NCI-H2107 treated with DMSO at 0.1 percent for 48 hours (cell line): Measurements from ENCODE around the gene MERTK.

Experiments used
- DNase-seq: peaks from one replicate; lab custom pipeline; 2025; ENCODE audit not compliant: unreplicated experiment; lab: John Stamatoyannopoulos, UW

MERTK gene

GRCh38 chr2:111975819-111976218, 77.4 kb downstream of the MERTK start:
- DNase-seq, result no peak

- DNase-seq, result no peak
Observed at GRCh38 chr2:111977240-111977639, 78.8 kb downstream of the MERTK start.

- DNase-seq, result no peak
Observed at GRCh38 chr2:111978452-111979170, 80.2 kb downstream of the MERTK start.

GRCh38 chr2:111981666-111982065, 83.3 kb downstream of the MERTK start:
- no peak for DNase-seq

- DNase-seq, result no peak
Observed at GRCh38 chr2:111982822-111983221, 84.4 kb downstream of the MERTK start.

- DNase-seq, result no peak
Observed at GRCh38 chr2:111983478-111984212, 85.2 kb downstream of the MERTK start.

GRCh38 chr2:111984213-111984604, 85.8 kb downstream of the MERTK start:
- no peak for DNase-seq

GRCh38 chr2:111985514-111985913, 87.1 kb downstream of the MERTK start:
- no peak for DNase-seq

- no peak for DNase-seq
Observed at GRCh38 chr2:111986116-111986900, 87.9 kb downstream of the MERTK start.

GRCh38 chr2:111990375-111990774, 92.0 kb downstream of the MERTK start:
- no peak for DNase-seq

GRCh38 chr2:111990856-111991255, 92.4 kb downstream of the MERTK start:
- DNase-seq, result no peak

- DNase-seq, result no peak
Observed at GRCh38 chr2:111994042-111994441, 95.6 kb downstream of the MERTK start.

- DNase-seq, result no peak
Observed at GRCh38 chr2:111995148-111995547, 96.7 kb downstream of the MERTK start.

- no peak for DNase-seq
Observed at GRCh38 chr2:111999809-112000208, 101.4 kb downstream of the MERTK start.

GRCh38 chr2:112000399-112001135, 102.2 kb downstream of the MERTK start:
- no peak for DNase-seq

GRCh38 chr2:112001136-112001715, 102.8 kb downstream of the MERTK start:
- DNase-seq, result no peak

GRCh38 chr2:112001942-112002341, 103.5 kb downstream of the MERTK start:
- no peak for DNase-seq

GRCh38 chr2:112003576-112004252, 105.3 kb downstream of the MERTK start:
- DNase-seq, result no peak

GRCh38 chr2:112004253-112004645, 105.8 kb downstream of the MERTK start:
- DNase-seq, result no peak

- DNase-seq, result no peak
Observed at GRCh38 chr2:112005406-112006075, 107.1 kb downstream of the MERTK start.
